ENCODE results near the gene GRK5.

- TF ChIP-seq CTCF (IDR thresholded peaks at IDR 0.05) (no peak), POLR2A (IDR thresholded peaks at IDR 0.05) (no peak)
Observed at GRCh38 chr10:119247550-119247894, 40.2 kb downstream of the GRK5 start.

All from lower leg skin (tissue), 3 donors.